HCT116 (cell line): ENCODE data around the gene CTBP1. TPM values are rescaled to one million over a fixed set of nuclear protein-coding genes. Genes with fewer than 3 reads are reported as not detected.

Experiments used
- ATAC-seq: fragments of 200-7000 bp; cut with Tn5 transposase; 2 replicates; pipeline ENCODE4 v1.9.1; 2020; ENCODE audit warnings: mild to moderate bottlenecking, moderate library complexity
- BruUV-seq: library from RNA; stranded (reverse); fragments of 400-500 nt; replicated peaks from 2 replicates; lab custom pipeline; 2021; lab: Mats Ljungman, UMichigan
- CTCF ChIA-PET: fragments of 300-600 bp; sonication (Branson Sonifier 250); formaldehyde crosslinking; loops from one replicate; lab custom pipeline; 2021; ENCODE audit warnings: antibody characterized with exemption; lab: Charles Lee
- POLR2A ChIA-PET: fragments of 300-600, 350-600 bp; sonication (Branson Sonifier 250); formaldehyde crosslinking; loops from one replicate; lab custom pipeline; 2021; ENCODE audit warnings: antibody characterized with exemption; lab: Charles Lee
- RAD21 ChIA-PET, 2 experiments: fragments of 300-600 bp; sonication (Branson Sonifier 250); formaldehyde crosslinking; loops; one replicate each; lab custom pipeline; 2023; ENCODE audit warnings: low total read pairs in 2 of 2; ENCODE audit not compliant: uncharacterized antibody in 2 of 2, unreplicated experiment in 2 of 2, low non-redundant PET in 1 of 2; lab: Charles Lee
- DNase-seq: peaks from one replicate; pipeline ENCODE4 v3.0.0-alpha.2; 2010; ENCODE audit warnings: low read depth, low spot score
- H2AFZ ChIP-seq: fragments of 200-600 bp; shearing (Covaris generic), sonication (generic); 2 replicates; pipeline ENCODE4 v1.6.1; 2017; ENCODE audit warnings: low read depth, mixed run types, mixed read lengths, antibody characterized with exemption, low read length; ENCODE audit not compliant: poor library complexity, severe bottlenecking
- H3K27ac ChIP-seq: 2 replicates; pipeline ENCODE4 v1.5.1; 2012; ENCODE audit warnings: low read depth, low read length
- H3K27me3 ChIP-seq: fragments of 200-600 bp; sonication (generic); 2 replicates; pipeline ENCODE4 v1.6.1; 2016; ENCODE audit warnings: mixed run types, low read length, mixed read lengths; ENCODE audit not compliant: insufficient read depth
- H3K36me3 ChIP-seq, 2 experiments: fragments of 200-500 bp in 1 of 2; fragments of 200-600 bp in 1 of 2; sonication (Bioruptor generic) in 1 of 2; sonication (generic) in 1 of 2; 2 replicates each; pipeline versions ENCODE4 v1.5.1 to v1.6.1; 2014 to 2016; ENCODE audit warnings: low read length in 2 of 2, inconsistent platforms in 1 of 2, mixed read lengths in 1 of 2, mixed run types in 1 of 2; ENCODE audit not compliant: insufficient read depth in 2 of 2, control insufficient read depth in 1 of 2
- H3K4me1 ChIP-seq, 2 experiments: fragments of 200-600 bp in 1 of 2; sonication (generic) in 1 of 2; 2 replicates each; pipeline versions ENCODE4 v1.5.1 to v1.6.1; 2012 to 2017; ENCODE audit warnings: low read length in 2 of 2, inconsistent platforms in 1 of 2, mild to moderate bottlenecking in 1 of 2, mixed read lengths in 1 of 2, mixed run types in 1 of 2, moderate library complexity in 1 of 2; ENCODE audit not compliant: insufficient read depth in 2 of 2, control insufficient read depth in 1 of 2
- H3K4me2 ChIP-seq: fragments of 200-600 bp; sonication (generic); 2 replicates; pipeline ENCODE4 v1.6.1; 2017; ENCODE audit warnings: mixed run types, low read length, mixed read lengths
- H3K4me3 ChIP-seq, 2 experiments: fragments of 200-600 bp in 1 of 2; sonication (generic) in 1 of 2; replicated peaks in 1 of 2; 2 replicates each; pipeline ENCODE4 v1.5.1; 2011 to 2016; ENCODE audit warnings: low read length in 2 of 2, control low read depth in 1 of 2, low read depth in 1 of 2, mild to moderate bottlenecking in 1 of 2, mixed read lengths in 1 of 2, mixed run types in 1 of 2
- H3K79me2 ChIP-seq: fragments of 200-600 bp; sonication (generic); 2 replicates; pipeline ENCODE4 v1.6.1; 2017; ENCODE audit warnings: mild to moderate bottlenecking, mixed run types, low read length, moderate library complexity, mixed read lengths; ENCODE audit not compliant: insufficient read depth
- H3K9ac ChIP-seq: fragments of 200-600 bp; sonication (generic); 2 replicates; pipeline ENCODE4 v1.6.1; 2016; ENCODE audit warnings: low read length, mixed read lengths
- H3K9me2 ChIP-seq: fragments of 200-600 bp; sonication (generic), shearing (Covaris generic); 2 replicates; pipeline ENCODE4 v1.6.1; 2017; ENCODE audit warnings: mixed run types, mild to moderate bottlenecking, moderate library complexity; ENCODE audit not compliant: insufficient read depth
- H3K9me3 ChIP-seq, 2 experiments: fragments of 200-500 bp in 1 of 2; fragments of 200-600 bp in 1 of 2; sonication (Bioruptor generic) in 1 of 2; sonication (generic) in 1 of 2; 2 replicates each; pipeline ENCODE4 v1.6.1; 2014 to 2017; ENCODE audit warnings: low read length in 2 of 2, mixed read lengths in 2 of 2, inconsistent platforms in 1 of 2, low read depth in 1 of 2, mild to moderate bottlenecking in 1 of 2, mixed run types in 1 of 2, moderate library complexity in 1 of 2; ENCODE audit not compliant: control insufficient read depth in 1 of 2, insufficient read depth in 1 of 2
- H4K20me1 ChIP-seq: fragments of 200-600 bp; sonication (generic), shearing (Covaris generic); 2 replicates; pipeline ENCODE4 v1.6.1; 2017; ENCODE audit warnings: mixed run types, mild to moderate bottlenecking, moderate library complexity; ENCODE audit not compliant: insufficient read depth
- CEBPB ChIP-seq: IDR thresholded peaks from 2 replicates; pipeline ENCODE4 v1.6.1; 2012; ENCODE audit warnings: low read depth
- EGR1 ChIP-seq: IDR thresholded peaks from 2 replicates; pipeline ENCODE4 v1.6.1; 2012; ENCODE audit warnings: low read depth
- EZH2 ChIP-seq: fragments of 200-600 bp; sonication (generic); IDR thresholded peaks from 2 replicates; pipeline ENCODE4 v1.6.1; 2017; ENCODE audit warnings: antibody characterized with exemption, mixed run types
- FOSL1 ChIP-seq: IDR thresholded peaks from 2 replicates; pipeline ENCODE4 v1.6.1; 2012; ENCODE audit warnings: low read depth
- JUND ChIP-seq: IDR thresholded peaks from 2 replicates; pipeline ENCODE4 v1.6.1; 2012
- POLR2A ChIP-seq: IDR thresholded peaks from 2 replicates; pipeline ENCODE4 v1.7.0; 2011; ENCODE audit warnings: borderline replicate concordance; ENCODE audit not compliant: insufficient read depth, insufficient read length; ENCODE audit errors: extremely low read depth
- POLR2AphosphoS5 ChIP-seq: IDR thresholded peaks from 2 replicates; pipeline ENCODE4 v1.6.1; 2011; ENCODE audit warnings: mild to moderate bottlenecking, low read depth, low read length, moderate library complexity
- RAD21 ChIP-seq: IDR thresholded peaks from 2 replicates; pipeline ENCODE4 v1.6.1; 2012; ENCODE audit warnings: low read depth, mild to moderate bottlenecking
- SIN3A ChIP-seq: IDR thresholded peaks from 2 replicates; pipeline ENCODE4 v1.6.1; 2012; ENCODE audit warnings: low read depth
- SRF ChIP-seq: IDR thresholded peaks from 2 replicates; pipeline ENCODE4 v1.6.1; 2012; ENCODE audit warnings: low read depth
- TCF7L2 ChIP-seq: IDR thresholded peaks from 2 replicates; pipeline ENCODE4 v1.7.0; 2011; ENCODE audit warnings: borderline replicate concordance, inconsistent platforms; ENCODE audit not compliant: insufficient read depth, insufficient read length; ENCODE audit errors: extremely low read depth
- YY1 ChIP-seq: IDR thresholded peaks from 2 replicates; pipeline ENCODE4 v1.6.1; 2011; ENCODE audit warnings: low read length, low read depth, moderate library complexity, mild to moderate bottlenecking; ENCODE audit not compliant: insufficient replicate concordance; ENCODE audit errors: extremely low read depth
- ZFX ChIP-seq: fragments of 450-650 bp; IDR thresholded peaks from 2 replicates; pipeline ENCODE4 v1.6.1; 2017
- ZNF274 ChIP-seq: fragments of 200-500 bp; sonication (Bioruptor generic); IDR thresholded peaks from 2 replicates; pipeline ENCODE4 v1.6.1; 2014; ENCODE audit warnings: mild to moderate bottlenecking, low read depth, low read length, inconsistent platforms
- intact Hi-C: fragments of 100-400 bp; cut with micrococcal nuclease; formaldehyde crosslinking; loops from 2 replicates; pipeline ENCODE4 v1.10.0; 2022
- total RNA-seq: library from RNA; stranded (reverse); gene quantifications from one replicate; pipeline ENCODE4 v1.2.1, GENCODE V29; 2021; ENCODE audit not compliant: unreplicated experiment
- TF ChIP-seq, protein P1 (sequence below): IDR thresholded peaks from 2 replicates; pipeline ENCODE4 v1.6.1; 2012; ENCODE audit warnings: low read depth
- TF ChIP-seq, protein P2 (sequence below): IDR thresholded peaks from 2 replicates; pipeline ENCODE4 v1.6.1; 2012
- TF ChIP-seq, protein P3 (sequence below): IDR thresholded peaks from 2 replicates; pipeline ENCODE4 v1.6.1; 2011; ENCODE audit warnings: mild to moderate bottlenecking, low read length, moderate library complexity; ENCODE audit not compliant: insufficient replicate concordance; ENCODE audit errors: extremely low read depth
- TF ChIP-seq, protein P4 (sequence below), 3 experiments: fragments of 200-600 bp in 1 of 3; sonication (generic) in 1 of 3; IDR thresholded peaks in 2 of 3; conservative IDR thresholded peaks in 1 of 3; 2 replicates each; pipeline ENCODE4 v1.5.1; 2012 to 2017; ENCODE audit warnings: low read depth in 2 of 3, low read length in 2 of 3, antibody characterized with exemption in 1 of 3, borderline replicate concordance in 1 of 3, control low read depth in 1 of 3, mild to moderate bottlenecking in 1 of 3, mixed read lengths in 1 of 3, mixed run types in 1 of 3, moderate library complexity in 1 of 3; ENCODE audit not compliant: insufficient read depth in 1 of 3

Gene CTBP1
- total RNA-seq, 1 experiment from 2014 or later: 175 TPM

DNA sequence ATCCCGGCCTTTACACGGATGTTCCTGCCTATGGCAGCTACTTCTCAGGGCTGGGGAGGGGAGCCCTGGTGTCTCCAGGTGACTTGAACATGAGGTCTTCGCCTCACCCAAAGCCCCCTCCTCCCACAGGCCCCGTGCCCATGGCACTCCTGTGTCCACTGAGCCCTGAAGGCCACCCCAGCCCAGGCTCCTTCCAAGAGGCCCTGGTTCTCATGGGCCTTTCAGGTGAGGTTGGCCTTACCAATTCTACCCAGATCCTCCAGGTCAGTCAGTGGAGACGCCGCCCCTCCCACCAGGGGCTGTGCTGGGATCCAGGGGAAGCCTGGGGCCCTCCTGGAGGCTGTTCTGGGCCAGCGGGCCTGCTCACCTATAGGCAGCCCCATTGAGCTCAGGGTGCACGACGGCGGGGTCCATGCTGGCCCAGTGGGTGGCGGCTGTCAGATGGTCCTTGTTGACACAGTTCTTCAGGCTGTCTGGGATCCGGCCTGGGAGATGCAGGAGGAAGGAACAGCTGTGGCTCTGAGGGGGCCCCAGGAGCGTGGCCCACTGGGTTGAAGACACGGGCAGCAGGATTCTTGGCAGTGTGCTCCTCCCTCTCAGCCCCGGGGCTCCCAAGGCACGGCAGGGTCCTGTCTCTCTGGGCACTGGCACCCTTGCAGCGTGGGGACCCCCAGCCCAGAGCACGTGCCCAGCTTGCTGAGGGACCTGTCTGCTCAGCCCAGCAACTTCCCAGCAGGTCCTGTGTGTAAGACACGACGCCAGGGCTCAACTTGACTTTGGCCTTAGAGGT is 36.2 kb downstream of the CTBP1 start:
- no TSS peak for BruUV-seq
- TF ChIP-seq POLR2AphosphoS5 (no peak), CEBPB (no peak), ZNF274 (no peak), FOSL1 (no peak), POLR2A (no peak), ZFX (no peak), RAD21 (no peak), SRF (no peak), YY1 (no peak), TCF7L2 (no peak), JUND (no peak), SIN3A (no peak), EZH2 (no peak), EGR1 (no peak)
- TF ChIP-seq, protein P1, sequence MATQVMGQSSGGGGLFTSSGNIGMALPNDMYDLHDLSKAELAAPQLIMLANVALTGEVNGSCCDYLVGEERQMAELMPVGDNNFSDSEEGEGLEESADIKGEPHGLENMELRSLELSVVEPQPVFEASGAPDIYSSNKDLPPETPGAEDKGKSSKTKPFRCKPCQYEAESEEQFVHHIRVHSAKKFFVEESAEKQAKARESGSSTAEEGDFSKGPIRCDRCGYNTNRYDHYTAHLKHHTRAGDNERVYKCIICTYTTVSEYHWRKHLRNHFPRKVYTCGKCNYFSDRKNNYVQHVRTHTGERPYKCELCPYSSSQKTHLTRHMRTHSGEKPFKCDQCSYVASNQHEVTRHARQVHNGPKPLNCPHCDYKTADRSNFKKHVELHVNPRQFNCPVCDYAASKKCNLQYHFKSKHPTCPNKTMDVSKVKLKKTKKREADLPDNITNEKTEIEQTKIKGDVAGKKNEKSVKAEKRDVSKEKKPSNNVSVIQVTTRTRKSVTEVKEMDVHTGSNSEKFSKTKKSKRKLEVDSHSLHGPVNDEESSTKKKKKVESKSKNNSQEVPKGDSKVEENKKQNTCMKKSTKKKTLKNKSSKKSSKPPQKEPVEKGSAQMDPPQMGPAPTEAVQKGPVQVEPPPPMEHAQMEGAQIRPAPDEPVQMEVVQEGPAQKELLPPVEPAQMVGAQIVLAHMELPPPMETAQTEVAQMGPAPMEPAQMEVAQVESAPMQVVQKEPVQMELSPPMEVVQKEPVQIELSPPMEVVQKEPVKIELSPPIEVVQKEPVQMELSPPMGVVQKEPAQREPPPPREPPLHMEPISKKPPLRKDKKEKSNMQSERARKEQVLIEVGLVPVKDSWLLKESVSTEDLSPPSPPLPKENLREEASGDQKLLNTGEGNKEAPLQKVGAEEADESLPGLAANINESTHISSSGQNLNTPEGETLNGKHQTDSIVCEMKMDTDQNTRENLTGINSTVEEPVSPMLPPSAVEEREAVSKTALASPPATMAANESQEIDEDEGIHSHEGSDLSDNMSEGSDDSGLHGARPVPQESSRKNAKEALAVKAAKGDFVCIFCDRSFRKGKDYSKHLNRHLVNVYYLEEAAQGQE: no peak
- TF ChIP-seq, protein P2, sequence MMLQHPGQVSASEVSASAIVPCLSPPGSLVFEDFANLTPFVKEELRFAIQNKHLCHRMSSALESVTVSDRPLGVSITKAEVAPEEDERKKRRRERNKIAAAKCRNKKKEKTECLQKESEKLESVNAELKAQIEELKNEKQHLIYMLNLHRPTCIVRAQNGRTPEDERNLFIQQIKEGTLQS: no peak
- TF ChIP-seq, protein P3, sequence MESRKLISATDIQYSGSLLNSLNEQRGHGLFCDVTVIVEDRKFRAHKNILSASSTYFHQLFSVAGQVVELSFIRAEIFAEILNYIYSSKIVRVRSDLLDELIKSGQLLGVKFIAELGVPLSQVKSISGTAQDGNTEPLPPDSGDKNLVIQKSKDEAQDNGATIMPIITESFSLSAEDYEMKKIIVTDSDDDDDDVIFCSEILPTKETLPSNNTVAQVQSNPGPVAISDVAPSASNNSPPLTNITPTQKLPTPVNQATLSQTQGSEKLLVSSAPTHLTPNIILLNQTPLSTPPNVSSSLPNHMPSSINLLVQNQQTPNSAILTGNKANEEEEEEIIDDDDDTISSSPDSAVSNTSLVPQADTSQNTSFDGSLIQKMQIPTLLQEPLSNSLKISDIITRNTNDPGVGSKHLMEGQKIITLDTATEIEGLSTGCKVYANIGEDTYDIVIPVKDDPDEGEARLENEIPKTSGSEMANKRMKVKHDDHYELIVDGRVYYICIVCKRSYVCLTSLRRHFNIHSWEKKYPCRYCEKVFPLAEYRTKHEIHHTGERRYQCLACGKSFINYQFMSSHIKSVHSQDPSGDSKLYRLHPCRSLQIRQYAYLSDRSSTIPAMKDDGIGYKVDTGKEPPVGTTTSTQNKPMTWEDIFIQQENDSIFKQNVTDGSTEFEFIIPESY: no peak
- TF ChIP-seq, protein P4, sequence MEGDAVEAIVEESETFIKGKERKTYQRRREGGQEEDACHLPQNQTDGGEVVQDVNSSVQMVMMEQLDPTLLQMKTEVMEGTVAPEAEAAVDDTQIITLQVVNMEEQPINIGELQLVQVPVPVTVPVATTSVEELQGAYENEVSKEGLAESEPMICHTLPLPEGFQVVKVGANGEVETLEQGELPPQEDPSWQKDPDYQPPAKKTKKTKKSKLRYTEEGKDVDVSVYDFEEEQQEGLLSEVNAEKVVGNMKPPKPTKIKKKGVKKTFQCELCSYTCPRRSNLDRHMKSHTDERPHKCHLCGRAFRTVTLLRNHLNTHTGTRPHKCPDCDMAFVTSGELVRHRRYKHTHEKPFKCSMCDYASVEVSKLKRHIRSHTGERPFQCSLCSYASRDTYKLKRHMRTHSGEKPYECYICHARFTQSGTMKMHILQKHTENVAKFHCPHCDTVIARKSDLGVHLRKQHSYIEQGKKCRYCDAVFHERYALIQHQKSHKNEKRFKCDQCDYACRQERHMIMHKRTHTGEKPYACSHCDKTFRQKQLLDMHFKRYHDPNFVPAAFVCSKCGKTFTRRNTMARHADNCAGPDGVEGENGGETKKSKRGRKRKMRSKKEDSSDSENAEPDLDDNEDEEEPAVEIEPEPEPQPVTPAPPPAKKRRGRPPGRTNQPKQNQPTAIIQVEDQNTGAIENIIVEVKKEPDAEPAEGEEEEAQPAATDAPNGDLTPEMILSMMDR (IDR thresholded peaks at IDR 0.05 in 2 of 3, conservative IDR thresholded peaks at IDR 0.05 in 1 of 3; ENCODE audit: borderline replicate concordance in 1 of 3, insufficient read depth in 1 of 3, low read depth in 2 of 3, low read length in 2 of 3): no peak
- TF ChIP-seq, all 23 proteins: peak for 0
- Histone ChIP-seq H3K4me2 (no peak overlapping the region), H3K27me3 (no peaks in the 10 kb centered on the region), H3K4me1 (no peaks in the 10 kb centered on the region), H3K36me3 (peaks cover 15 to 19% of the 10 kb centered on the region in 2 experiments; a peak in 3 of 4 replicates), H3K9me2 (no peaks in the 10 kb centered on the region), H3K4me3 (no peak overlapping the region), H3K79me2 (peaks cover 5% of the 10 kb centered on the region; the same call in 1 of the 2 replicates), H3K9ac (no peak overlapping the region), H2AFZ (no peak overlapping the region), H3K27ac (no peak overlapping the region), H3K9me3 (no peaks in the 10 kb centered on the region), H4K20me1 (no peaks in the 10 kb centered on the region)
- ChIA-PET POLR2A (no interaction called here), CTCF (no interaction called here), RAD21 (no interaction called here)
- DNase-seq (no peak), ATAC-seq (no peak)
- intact Hi-C loops: no loop called here
